ELF-1 (cell line): ENCODE measurements around the gene LENG1.
"Not testable (repeated sequence)": the region's sequence is repeated elsewhere in the genome, so short reads cannot be mapped to it uniquely, and the experiment has no call there.

Experiments
- DNase-seq: peaks from one replicate; pipeline ENCODE4 v3.0.0-alpha.2; 2016; ENCODE audit warnings: low read depth, low spot score

The LENG1 gene

DNA sequence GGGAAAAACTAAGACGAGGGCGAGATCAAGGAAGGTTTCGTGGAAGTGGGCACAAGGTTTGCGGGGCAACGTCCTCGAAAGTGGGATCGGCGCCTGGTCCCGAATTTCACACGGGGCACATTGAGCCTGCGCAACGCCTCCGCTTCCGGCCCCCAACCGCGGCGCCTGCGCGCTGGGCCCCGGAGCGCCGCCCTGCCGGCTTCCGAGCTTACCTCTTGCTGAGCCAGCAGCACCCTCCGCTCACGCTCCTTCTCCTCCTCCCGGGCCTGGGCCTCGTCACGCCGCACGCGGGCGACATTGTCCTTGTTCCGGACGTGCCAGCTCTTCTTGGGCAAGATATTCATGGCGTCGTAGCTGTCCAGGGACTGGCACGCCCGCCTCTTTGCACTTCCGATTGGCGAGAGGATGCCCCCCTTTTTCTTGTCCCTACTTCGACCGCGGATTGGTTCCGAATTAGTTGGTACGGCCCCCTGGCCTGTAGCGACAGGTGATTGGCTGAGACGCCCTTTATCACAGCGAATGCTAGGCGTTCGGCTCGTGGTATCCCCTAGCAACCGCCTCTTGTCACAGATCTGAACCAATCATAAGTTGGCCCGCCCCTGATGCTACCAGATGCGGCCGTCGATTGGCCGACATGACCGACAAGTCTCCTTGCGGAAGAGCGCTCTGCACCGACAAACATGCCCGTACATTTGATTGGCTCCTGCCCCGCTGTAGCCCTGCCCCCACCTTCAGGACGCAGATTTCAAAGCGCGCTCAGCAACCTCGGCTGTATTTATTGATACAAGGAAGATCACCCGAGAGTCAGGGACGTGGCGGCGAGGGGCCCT is at the start of gene LENG1:
Gene LENG1 (minus strand): TSS at position 370 of the 830 bp plus-strand sequence. CDS start 26 bp downstream, at position 344.
- peak; percentile 100 for DNase-seq

DNA sequence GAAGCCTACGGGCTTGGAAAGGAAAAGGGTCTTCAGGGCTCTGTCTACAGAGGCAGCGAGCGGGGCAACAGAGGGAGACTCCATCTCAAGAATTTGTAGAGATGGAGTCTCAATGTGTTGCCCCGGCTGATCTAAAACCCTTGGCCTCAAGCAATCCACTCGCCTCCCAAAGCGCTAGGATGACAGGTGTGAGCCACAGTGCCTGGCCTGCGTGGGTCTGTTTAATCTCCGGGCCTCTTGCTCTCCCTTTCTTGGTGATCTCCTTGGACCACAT is 49.2 kb upstream of the LENG1 start:
- DNase-seq, result no peak

DNA sequence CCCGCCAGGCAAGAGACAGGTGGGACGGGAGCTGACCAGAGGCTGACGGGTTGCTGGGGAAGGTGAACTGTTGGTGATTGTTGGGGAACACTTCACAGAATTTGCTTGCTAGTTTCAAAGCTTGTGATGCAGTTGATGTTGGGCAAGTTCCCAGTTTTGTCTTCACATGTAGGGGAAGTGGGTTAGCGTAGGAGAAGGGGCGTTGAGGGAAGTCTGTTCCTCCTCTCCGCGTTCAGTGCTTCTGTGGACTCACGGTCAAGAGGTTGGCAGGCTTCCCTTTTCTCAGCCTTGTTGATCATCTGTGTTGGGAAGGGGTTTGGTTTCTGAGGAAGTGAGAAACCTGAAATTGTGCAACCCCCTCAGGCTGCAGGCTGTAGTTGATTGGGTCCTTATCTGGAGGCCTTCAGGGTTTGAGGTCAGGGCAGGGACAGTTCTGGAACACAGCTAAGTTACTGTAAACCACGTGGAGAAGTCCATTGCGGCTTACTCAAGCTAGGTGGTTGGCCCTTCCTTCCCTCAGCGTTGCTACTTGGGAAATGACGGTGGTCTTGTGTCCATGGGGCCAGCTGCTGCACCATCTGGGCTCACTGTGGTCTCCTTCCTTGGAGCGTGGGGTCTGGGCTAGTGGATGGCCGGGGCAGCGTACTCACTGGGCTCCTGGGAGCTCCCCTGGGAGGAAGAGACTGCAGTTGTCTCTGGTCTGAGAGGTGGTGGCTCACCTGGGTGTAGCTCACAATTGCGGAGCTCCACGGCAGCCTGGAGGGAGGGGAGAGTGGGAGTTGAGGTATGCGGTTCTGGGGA is 48.7 kb upstream of the LENG1 start:
- peak; percentile 65 for DNase-seq

DNA sequence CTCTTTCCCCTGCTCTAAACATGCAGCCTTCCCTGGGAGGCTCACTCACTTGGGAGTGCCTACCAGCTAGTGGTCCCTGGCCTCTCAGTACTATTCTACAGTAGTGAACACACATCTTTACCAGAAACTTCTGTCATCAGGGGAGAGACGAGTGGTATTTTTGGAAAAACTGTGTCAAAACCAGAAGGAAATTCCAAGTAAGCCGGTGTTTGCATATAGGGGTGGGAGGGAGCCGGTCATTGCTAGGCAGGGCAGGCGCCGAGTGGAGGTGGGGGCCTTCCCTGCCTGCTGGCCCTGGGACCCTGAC is 48.1 kb upstream of the LENG1 start:
- no peak for DNase-seq

DNA sequence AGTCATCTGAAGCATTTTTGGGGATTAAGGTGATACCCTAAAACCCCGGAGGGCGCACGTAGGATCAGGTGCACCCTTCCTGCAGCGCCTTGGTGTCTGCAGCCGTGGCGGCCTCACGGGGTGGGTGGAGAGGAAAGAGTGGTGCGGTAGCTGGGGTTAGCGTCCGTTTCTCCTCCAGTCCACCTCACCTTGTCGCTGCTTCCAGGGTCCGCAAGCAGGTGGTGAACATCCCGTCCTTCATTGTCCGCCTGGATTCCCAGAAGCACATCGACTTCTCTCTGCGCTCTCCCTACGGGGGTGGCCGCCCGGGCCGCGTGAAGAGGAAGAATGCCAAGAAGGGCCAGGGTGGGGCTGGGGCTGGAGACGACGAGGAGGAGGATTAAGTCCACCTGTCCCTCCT is 47.7 kb upstream of the LENG1 start:
- DNase-seq, result not testable (repeated sequence)

DNA sequence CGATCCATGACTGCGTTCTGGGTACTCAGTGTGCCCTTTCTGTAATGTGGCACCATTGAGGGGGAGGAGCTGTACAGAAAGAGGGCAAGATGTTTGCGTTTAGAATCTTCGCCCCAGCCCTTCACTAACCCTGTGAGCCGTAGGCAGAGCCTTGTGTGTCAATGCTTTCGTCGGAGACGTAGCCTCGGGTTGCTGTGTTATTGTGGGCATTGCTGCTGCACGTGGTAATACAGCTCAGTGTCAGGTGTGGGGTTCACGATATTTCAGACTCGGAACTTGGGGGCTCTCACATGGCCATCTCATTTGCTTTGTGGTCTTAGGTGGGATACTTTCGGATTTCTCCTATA is 47.3 kb upstream of the LENG1 start:
- DNase-seq, result no peak

DNA sequence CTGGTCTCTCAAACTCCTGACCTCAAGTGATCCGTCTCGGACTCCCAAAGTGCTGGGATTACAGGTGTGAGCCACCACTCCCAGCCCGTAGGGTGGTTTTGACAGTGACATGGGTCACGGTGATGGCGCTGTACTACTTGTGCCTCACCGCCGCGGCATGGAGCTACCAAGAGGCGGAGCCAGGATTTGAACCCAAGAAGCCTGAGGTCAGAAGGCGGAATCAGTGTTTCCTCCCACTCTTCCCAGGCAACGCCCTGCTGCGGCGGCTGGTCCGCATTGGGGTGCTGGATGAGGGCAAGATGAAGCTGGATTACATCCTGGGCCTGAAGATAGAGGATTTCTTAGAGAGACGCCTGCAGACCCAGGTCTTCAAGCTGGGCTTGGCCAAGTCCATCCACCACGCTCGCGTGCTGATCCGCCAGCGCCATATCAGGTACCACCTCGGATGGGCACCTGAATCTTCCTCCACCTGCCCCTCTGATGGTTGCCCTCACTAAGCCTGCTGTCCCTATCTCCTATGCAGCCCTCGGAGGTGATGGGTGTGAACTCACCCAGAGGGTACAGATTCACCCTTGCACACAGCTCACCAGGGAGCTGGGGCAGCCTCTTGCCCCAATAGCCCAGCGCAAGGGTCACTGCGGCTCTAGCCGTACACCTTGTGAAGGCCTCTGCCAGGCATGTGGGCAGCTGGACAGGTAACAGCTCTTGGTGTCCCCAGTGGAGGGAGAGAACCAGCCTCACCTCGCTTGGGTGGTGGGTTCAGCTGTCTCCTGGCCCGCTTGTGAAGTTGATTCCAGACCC is 46.7 kb upstream of the LENG1 start:
- no peak for DNase-seq

DNA sequence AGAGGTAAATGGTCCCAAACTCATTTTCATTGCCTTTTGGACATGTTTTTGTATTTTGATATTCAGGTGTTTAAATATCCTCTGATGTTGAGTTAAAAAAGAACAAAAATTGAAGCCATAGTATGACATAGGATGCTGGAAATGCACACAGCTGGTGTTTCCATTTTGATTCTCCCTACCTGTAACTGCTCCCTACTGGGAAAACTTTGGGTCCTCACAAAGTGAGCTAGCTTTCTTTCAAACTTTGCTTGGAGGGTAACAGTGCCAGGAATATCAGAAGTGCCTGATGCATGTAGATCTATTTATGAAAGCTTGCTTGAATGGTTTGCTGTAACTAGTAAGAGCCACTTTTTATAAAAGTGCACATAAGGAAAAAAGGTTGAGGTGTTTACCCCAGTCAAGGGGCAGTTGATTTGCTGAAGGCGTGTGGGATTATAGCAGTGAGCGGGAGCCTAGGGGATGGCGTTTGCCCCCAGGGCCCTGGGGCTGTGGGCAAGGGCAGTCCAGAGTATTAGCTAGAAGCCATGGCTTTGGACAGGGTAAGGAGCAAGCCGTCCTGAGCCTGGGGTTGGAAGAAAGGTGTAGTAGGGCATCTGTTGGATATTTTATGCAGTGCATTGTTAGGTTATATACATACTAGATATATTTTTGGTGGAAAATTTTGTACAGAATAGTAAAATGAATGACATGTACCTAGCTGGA is 45.4 kb upstream of the LENG1 start:
- no peak for DNase-seq

DNA sequence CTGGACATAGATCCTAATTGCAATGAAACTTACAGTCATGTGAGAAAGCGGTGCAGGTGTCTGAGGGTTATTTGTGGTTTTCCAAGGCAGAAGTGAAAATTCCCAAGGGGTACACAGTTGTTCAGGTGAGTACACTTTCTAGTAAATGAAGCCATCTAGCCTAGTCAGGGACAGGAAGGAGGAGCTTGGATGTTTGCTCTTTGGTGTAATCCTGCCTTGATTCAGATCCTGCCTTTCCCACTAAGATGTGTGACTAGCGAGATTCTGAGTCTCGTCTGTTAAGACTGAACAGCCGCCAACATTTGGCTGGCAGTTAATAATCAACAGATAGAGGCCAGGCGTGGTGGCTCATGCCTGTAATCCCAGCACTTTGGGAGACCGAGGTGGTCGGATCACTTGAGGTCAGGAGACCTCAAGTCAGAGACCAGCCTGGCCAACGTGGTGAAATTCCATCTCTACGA is 43.7 kb upstream of the LENG1 start:
- no peak for DNase-seq

DNA sequence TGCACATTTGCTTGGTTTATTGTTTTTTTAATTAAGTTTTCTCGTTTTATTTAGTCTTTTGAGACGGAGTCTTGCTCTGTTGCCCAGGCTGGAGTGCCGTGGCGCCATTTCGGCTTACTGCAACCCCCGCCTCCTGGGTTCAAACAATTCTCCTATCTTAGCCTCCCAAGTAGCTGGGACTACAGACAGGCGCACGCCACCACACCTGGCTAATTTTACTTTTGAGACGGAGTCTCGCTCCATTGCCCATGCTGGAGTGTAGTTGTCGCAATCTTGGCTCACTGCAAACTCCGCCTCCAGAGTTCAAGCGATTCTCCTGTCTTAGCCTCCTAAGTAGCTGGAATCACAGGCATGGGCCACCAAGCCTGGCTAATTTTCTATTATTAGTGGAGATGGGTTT is 42.5 kb upstream of the LENG1 start:
- DNase-seq, result no peak

DNA sequence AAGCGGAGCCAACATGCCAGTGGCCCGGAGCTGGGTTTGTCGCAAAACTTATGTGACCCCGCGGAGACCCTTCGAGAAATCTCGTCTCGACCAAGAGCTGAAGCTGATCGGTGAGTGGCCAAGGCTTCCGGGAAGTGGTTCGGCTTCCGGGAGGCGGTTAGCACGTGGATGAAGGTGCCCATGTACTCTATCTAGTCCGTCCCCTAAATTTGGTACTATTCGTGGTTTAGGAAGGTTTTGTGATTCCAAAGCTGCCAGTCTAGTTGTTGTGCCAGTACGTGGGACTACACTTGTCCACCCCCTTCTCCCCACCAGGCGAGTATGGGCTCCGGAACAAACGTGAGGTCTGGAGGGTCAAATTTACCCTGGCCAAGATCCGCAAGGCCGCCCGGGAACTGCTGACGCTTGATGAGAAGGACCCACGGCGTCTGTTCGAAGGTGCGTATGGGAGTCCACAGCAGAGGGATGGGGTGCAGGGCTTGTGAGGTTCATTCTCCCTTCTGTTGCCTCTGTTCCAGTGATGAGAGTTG is 41.7 kb upstream of the LENG1 start:
- no peak for DNase-seq

DNA sequence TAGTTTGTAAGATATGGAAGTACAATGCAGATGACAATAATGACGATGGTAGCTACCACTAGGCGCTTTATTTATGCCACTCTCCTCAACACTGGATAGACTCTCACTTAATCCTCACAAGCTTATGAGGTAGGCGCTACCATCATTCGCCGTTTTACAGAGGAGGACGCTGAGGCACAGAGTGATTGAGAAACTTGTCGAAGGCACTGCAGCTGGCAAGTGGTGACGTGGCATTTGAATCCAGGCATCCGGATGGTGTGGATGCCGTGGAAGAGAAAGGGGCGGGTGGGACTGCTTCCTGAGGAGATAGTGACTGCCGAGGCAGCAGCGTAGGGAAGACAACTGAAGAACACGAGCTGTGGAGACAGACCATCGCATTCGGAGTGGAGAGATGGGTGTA is 39.9 kb upstream of the LENG1 start:
- no peak for DNase-seq

DNA sequence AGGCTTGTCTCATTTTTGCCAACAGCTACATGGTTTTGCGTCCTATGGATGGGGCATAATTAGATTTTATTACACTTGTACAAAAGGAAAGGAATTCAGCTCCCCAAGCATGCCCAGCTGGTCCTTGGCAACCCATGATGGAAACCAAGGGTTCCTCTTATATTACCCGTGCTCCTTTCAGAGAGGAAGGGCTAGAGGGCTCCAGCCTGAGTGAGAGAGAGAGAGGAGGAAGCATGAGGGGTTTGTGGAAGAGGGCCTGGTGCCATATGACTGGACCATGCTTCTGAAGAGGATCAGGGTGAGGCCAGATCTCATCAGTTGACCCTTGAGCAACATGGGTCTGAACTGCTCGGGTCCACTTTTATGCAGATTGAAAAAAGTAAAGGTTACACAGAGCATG is 37.6 kb upstream of the LENG1 start:
- DNase-seq, result no peak

DNA sequence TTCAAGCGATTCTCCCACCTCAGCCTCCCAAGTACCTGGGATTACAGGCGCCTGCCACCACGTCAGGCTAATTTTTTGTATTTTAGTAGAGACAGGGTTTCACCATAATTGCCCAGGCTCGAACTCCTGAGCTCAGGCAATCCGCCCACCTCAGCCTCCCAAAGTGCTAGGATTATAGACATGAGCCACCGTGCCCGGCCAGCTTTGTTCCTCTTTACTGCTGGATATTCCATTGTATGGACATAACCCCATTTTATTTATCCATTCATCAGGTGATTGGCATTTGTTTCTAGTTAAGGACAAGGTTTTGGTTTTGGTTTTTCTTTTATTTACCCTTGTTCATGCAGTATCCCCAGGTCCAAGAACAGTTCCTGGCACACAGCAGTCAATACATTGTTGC is 37.0 kb upstream of the LENG1 start:
- DNase-seq, result no peak

DNA sequence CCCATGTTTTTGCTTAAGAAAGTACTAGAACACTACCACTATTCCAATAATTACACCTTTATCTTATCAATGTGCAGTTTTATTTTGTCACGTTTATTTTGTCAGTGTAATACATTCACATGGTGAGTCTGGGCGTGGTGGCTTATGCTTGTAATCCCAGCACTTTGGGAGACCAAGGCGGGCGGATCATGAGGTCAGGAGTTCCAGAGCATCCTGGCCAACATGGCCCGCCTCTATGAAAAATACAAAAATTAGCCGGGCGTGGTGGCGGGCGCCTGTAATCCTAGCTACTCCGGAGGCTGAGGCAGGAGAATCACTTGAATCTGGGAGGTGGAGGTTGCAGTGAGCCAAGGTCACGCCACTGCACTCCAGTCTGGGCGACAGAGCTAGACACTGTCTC is 34.9 kb upstream of the LENG1 start:
- DNase-seq, result not testable (repeated sequence)

DNA sequence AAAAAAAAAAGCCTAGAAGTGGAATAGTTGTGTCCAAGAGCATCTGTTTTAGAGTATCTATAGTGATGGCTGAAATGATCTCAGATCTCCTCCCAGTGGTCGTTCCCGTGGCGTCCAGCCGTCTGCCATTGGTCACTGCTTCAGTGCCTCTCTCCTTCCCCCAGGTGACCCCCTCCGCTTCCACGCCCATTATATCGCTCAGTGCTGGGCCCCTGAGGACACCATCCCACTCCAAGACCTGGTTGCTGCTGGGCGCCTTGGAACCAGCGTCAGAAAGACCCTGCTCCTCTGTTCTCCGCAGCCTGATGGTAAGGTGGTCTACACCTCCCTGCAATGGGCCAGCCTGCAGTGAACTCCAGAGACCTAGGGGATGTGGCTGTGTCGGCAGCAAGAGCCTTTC is 33.5 kb upstream of the LENG1 start:
- no peak for DNase-seq

DNA sequence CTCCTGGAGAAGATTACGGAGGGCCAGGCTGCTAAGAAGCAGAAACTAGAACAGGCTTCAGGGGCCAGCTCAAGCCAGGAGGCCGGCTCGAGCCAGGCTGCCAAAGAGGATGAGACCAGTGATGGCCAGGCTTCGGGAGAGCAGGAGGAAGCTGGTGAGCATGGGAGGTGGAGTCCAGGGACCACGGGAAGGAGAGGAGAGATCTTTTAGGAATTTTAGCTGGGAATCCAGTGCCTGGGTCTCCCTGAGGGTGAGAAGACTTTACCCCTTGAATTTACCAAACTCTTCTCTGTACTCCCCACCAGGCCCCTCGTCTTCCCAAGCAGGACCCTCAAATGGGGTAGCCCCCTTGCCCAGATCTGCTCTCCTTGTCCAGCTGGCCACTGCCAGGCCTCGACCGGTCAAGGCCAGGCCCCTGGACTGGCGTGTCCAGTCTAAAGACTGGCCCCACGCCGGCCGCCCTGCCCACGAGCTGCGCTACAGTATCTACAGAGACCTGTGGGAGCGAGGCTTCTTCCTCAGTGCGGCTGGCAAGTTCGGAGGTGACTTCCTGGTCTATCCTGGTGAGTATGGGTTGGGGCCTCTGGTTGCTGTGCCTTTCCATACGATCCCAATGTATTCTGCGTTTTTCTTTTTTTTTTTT is 32.4 kb upstream of the LENG1 start:
- DNase-seq, result no peak

DNA sequence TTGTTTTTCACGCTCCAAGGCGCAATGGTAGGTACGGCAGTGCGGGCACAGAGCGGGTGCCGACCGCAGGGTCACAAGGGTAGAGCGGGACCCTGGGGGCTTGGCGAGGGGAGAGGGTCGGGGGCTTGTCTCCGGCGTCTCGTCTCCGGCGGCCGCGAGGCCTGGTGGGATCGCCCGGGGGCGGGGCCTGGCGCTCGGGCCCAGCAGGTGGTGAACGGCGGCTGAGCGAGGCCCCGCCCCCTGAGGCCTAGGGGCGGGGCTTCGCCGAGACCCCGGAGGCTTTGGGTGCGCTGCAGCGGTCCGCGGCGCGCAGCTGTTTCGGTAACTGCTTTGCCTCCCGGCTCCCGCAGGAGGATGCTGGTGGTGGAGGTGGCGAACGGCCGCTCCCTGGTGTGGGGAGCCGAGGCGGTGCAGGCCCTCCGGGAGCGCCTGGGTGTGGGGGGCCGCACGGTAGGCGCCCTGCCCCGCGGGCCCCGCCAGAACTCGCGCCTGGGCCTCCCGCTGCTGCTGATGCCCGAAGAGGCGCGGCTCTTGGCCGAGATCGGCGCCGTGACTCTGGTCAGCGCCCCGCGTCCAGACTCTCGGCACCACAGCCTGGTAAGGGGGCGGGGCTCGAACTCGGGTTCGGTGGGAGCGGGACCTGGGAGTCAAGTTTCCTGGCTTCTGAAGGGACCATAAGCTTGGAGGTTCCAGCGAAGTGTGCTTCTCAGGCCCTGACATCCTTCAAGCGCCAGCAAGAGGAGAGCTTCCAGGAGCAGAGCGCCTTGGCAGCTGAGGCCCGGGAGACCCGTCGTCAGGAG is 31.7 kb upstream of the LENG1 start, which contains the start of gene TSEN34:
Gene TSEN34 (plus strand): TSS at position 298 of the 800 bp plus-strand sequence. CDS start 57 bp downstream, at position 355.
- peak; percentile 95 for DNase-seq

DNA sequence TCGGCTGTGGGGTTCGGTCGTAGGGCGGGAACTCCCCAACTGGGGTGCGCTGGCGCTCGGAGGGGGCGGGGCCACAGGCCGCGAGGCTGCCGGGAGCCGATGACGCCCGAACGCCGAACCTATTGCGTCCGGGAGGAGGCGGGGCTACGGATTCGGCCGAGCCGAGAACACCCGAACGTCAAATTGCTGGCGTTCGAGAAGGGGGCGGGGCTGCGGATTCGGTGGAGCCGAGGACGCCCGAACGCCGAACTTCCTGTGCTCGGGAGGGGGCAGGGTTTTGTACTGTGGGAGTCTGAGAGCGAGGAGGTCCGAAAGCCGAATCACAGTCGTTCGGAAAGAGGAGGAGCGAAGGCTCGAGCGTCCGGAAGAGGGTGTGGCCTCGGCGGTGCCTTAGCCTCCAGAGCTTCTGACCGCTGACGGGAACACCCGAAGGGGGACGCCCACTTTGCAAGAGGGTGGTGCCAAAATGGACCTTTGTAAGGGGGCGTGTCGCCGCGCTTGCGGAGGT is 31.0 kb upstream of the LENG1 start:
- peak; percentile 100 for DNase-seq
